M059J (cell line): ENCODE measurements around the gene ATMIN. TPM values are rescaled to one million over a fixed set of nuclear protein-coding genes. Genes with fewer than 3 reads are reported as not detected.

Experiments used
- DNase-seq: peaks from one replicate; pipeline ENCODE4 v3.0.0-alpha.2; 2012; ENCODE audit warnings: low read depth
- total RNA-seq: library from RNA; depleted of rRNA; stranded (reverse); fragments of >200 nt; shearing (Covaris generic); gene quantifications from 2 replicates; pipeline ENCODE4 v1.2.3, GENCODE V29; 2014; rRNA removed

Gene ATMIN
- 39.9 and 55.6 TPM in 2 replicates for total RNA-seq

GRCh38 chr16:81035398-81035974, at the start of gene ATMIN:
Gene ATMIN, plus strand, starts transcription at chr16:81035842. Its CDS starts 29 bp downstream, at chr16:81035871.
- DNase-seq = peak; percentile 83

GRCh38 chr16:80986557-80986956, 49.1 kb upstream of the ATMIN start:
- no peak for DNase-seq

DNA sequence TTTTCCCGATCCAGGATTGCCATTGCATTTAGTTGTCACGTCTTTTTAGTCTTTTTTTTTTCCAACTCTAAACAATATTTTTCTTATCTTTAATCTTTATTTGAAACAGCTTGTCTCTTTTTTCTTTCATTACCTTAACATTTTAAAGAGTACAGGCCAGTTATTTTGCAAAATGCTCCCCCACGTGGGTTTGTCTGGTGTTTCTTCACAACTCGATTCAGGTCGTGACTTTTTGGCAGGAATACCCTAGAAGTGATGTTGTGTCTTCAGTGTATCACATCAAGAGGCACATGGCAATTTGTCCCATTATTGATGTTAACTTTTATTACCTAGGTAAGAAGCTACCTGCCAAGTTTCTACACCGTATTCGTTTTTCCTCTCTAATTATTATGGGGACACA, 46.9 kb upstream of the ATMIN start:
- no peak for DNase-seq

- peak; percentile 29 for DNase-seq
Measured at GRCh38 chr16:80989801-80990200, 45.8 kb upstream of the ATMIN start.

GRCh38 chr16:80990577-80990976, 45.1 kb upstream of the ATMIN start:
- DNase-seq = no peak

- no peak for DNase-seq
Measured at GRCh38 chr16:80990978-80991377, 44.7 kb upstream of the ATMIN start.

- no peak for DNase-seq
Measured at GRCh38 chr16:80991792-80992430, 43.7 kb upstream of the ATMIN start.

DNA sequence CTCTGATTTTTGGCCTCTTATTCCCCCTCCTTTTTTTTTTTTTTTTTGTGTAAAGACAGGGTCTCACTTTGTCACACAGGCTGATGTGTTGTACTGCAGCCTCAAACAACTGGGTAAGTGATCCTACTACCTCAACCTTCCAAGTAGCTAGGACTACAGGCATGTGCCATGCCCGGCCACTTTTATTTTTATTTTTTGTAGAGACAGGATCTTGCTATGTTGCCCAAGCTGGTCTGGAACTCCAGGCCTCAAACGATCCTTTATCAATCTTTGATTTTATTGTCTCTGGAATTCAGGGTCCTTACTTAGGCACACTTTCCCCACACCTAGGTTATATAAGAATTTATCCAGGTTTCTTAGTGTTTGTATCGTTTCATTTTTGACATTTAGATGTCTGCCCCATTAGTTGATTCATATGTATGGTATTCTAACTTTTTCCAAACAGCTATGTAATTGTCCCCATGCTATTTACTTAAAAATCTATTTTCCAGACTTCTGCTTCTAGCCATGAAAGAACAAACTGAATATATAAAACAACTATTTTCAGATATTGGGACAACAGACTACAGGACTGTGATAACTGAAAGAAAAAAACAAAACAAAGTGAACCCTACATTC, 42.9 kb upstream of the ATMIN start:
- no peak for DNase-seq

DNA sequence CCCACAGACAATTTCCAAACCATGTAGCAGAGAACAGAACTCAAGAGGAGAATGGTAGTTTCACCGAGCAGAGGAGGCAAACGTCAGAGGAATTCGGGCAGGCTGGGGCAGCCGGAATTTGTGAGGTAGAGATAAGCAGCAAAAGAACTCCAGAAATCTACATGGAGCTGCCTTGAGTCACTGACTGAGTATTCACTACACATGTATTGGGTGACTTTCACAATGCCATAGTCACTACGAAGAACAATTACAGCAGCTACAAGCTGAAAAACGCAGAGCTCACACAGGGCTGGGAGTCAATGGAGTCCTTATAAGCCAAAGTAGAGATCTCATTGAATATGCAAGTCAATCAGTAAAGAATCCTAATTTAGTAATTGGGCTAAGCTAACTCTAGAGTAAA, 42.3 kb upstream of the ATMIN start:
- peak; percentile 81 for DNase-seq

GRCh38 chr16:80993834-80994233, 41.8 kb upstream of the ATMIN start:
- no peak for DNase-seq

DNA sequence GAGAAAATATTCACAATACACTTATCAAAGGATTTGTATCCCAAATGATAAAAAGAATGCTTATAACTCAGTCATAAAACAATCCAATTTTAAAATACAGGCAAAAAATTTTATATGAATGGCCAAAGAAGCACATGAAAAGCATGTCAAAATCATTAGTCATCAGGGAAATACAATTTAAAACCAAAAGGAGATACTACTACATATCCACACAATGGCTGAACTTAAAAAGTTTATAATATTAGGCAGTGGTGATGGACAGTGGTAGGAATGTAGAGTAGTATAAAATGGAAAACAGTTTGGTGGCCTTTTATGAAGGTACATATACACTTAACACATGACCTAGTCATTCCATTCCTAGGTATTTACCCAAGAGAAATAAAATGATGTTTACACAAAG, 41.2 kb upstream of the ATMIN start:
- peak; percentile 39 for DNase-seq

DNA sequence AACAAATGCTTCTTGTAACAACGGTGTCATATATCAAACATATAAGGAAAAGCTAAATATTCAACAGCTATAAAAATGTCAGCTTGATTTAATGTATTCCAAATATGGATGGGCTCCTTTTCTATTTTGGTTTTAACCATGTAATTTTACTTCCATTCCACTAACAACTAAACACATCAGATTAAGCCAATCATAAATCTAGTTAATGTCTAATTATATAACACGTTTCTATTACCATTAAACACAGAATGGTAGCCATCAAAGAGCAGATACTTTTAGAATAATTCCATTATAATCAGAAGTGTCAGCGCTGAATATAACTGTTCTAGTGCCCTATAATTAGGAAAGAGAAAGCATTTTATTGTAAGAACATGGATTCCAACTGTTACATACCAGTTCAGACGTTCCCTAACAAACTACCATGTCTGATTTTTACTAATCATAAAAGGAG, 38.9 kb upstream of the ATMIN start:
- DNase-seq = no peak

GRCh38 chr16:80997139-80997798, 38.4 kb upstream of the ATMIN start:
- DNase-seq = no peak

DNA sequence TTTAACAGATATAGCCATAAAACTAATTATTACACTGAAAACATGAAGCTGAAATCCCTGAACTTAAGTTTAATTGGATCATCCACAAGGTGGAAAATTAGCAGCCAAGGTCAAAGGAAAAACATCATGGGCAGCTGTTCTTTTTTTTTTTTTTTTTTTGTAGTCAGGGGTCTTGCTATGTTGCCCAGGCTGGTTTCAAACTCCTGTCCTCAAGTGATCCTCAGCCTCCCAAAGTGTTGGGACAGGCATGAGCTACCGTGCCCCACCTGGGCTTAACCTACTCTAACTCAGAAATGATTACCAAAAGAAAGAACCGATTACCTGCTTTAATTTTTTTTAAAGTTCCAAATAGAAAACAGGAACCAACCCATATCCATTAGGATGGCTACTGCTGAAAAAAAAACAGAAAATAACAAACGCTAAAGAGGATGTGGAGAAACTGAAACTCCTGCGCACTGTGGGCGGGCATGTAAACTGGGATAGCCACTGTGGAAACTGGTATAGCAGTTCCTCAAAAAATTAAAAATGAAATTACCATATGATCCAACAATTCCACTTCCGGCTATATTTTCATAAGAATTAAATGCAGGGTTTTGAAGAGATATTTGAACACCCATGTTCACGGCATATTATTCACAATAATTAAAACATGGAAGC, 37.5 kb upstream of the ATMIN start:
- no peak for DNase-seq

- DNase-seq = no peak
Measured at GRCh38 chr16:81000873-81001272, 34.8 kb upstream of the ATMIN start.

DNA sequence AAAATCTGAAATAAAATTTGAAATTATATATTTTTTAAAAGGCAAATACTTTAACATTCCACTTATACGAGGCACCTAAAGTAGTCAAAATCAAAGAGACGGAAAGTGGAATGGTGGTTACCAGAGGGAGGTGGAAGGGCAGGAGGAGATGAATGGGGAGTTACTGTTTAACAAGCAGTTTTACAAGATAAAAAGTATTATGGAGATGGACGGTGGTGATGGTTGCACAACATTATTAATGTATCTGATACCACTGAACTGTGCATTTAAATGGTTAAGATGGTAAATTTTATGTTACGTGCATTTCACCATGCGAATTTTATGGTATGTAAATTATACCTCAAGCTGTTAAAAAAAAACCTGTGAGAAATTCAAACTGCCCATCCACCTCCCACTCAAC, 34.3 kb upstream of the ATMIN start:
- no peak for DNase-seq

GRCh38 chr16:81003064-81003463, 32.6 kb upstream of the ATMIN start:
- no peak for DNase-seq

- no peak for DNase-seq
Measured at GRCh38 chr16:81003610-81004460, 31.8 kb upstream of the ATMIN start.

DNA sequence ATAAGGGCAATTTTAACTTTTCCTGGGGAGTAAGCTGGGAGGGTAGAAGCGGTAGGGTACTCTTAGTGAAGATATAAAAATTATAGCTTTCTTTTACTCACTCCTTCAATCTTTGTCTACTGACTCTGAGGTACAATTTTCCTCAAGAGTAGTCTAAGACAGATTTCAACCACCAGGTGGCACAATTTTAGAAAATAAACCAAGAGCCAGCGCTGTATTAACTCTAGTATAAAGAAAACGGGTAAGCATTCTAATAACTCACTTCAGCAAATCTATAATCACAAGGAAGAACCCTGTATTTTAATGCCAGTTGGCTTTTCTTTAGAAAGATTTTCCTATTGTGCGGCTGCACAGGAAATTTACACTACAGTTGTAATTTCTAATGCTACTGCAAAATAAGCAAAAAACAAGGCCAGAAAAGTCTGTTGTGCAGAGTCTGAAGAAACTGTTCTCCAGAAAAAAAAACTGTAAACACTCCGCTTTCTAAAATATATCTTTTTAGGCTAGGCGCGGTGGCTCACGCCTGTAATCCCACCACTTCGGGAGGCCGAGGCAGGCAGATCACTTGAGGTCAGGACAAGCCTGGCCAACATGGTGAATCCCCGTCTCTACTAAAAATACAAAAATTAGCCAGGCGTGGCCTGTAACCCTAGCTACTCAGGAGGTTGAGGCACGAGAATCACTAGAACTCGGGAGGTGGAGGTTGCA, 30.8 kb upstream of the ATMIN start:
- peak; percentile 65 for DNase-seq

DNA sequence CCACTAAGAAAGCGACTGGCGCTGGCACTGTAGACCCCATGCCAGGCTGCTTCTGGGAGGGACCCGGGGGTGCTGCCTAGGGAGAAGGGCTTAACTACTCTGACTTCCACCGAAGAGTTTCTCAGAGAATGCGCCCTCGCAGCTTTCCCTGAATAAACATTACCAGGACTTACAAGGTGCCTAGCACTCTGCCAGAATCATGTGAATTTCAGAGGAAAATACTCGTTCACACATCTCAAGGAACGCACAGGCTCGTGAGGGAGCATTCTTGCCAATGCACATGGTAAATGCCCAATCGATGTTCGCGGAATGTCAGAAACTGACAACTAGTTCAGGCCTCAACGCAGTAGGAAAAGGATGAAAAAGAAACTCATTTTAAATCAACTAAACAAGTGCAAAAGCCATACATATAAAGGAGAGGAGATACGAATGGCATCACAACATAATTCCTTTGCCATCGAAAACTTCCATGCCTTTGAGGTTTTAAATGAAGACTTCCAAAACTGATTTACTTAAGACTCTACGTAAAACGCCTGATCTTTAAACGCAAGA, 30.0 kb upstream of the ATMIN start:
- DNase-seq = no peak
